ENCODE results near the gene ST8SIA4.

- no peak for TF ChIP-seq CSRNP3 (CRISPR knock-in tag; IDR thresholded peaks at IDR 0.05)
- TF ChIP-seq GLIS3 (CRISPR knock-in tag; IDR thresholded peaks at IDR 0.05) = no peak
- no peak for TF ChIP-seq ZFP30 (CRISPR knock-in tag; IDR thresholded peaks at IDR 0.05)
- TF ChIP-seq ARNTL (CRISPR knock-in tag; IDR thresholded peaks at IDR 0.05; ENCODE audit: borderline replicate concordance, low read depth) = no peak
- no peak for TF ChIP-seq PATZ1 (CRISPR knock-in tag; IDR thresholded peaks at IDR 0.05; ENCODE audit: borderline replicate concordance)
- no peak for TF ChIP-seq PPARA (CRISPR knock-in tag; IDR thresholded peaks at IDR 0.05; ENCODE audit: borderline replicate concordance)
- no peak for TF ChIP-seq CREB5 (CRISPR knock-in tag; IDR thresholded peaks at IDR 0.05; ENCODE audit: low read depth)
- TF ChIP-seq ZNF8 (CRISPR knock-in tag; IDR thresholded peaks at IDR 0.05) = no peak
- TF ChIP-seq CSDC2 (CRISPR knock-in tag; IDR thresholded peaks at IDR 0.05) = no peak
- no peak for TF ChIP-seq ZNF565 (CRISPR knock-in tag; conservative IDR thresholded peaks at IDR 0.05; ENCODE audit: low read depth)
- no peak for TF ChIP-seq ZC3H10 (CRISPR knock-in tag; IDR thresholded peaks at IDR 0.05)
These were observed 122.7 kb downstream of the ST8SIA4 start for GRCh38 chr5:100780376-100780870.

All from SK-N-SH treated with all-trans-retinoic acid at 6 μM for 48 hours (cell line).